Fibroblast of lung (primary cell): ENCODE measurements around the gene ASB11. TPM values are rescaled to one million over a fixed set of nuclear protein-coding genes. Genes with fewer than 3 reads are reported as not detected.
A peak's percentile ranks its signal among the peaks of the same experiment; 100 is the strongest.

Source experiments
- DNase-seq, 2 donors: peaks; one replicate each; pipeline versions ENCODE4 v3.0.0 to v3.0.0-alpha.2; 2010; ENCODE audit warnings: low read depth in 2 of 2
- H2AFZ ChIP-seq: 2 replicates; pipeline ENCODE4 v1.5.1; 2012; ENCODE audit warnings: low read length, control low read depth, inconsistent platforms
- H3K27ac ChIP-seq: 2 replicates; pipeline ENCODE4 v1.5.1; 2011; ENCODE audit warnings: low read length, control low read depth; ENCODE audit not compliant: insufficient read depth
- H3K27me3 ChIP-seq: 2 replicates; pipeline ENCODE4 v1.5.1; 2011; ENCODE audit warnings: mild to moderate bottlenecking, low read length; ENCODE audit not compliant: control insufficient read depth, insufficient read depth
- H3K36me3 ChIP-seq: 2 replicates; pipeline ENCODE4 v1.5.1; 2011; ENCODE audit warnings: low read length; ENCODE audit not compliant: control insufficient read depth, insufficient read depth
- H3K4me1 ChIP-seq: 2 replicates; pipeline ENCODE4 v1.5.1; 2011; ENCODE audit warnings: low read length; ENCODE audit not compliant: control insufficient read depth, insufficient read depth; ENCODE audit errors: extremely low read depth
- H3K4me2 ChIP-seq: 2 replicates; pipeline ENCODE4 v1.5.1; 2011; ENCODE audit warnings: low read length, control low read depth; ENCODE audit not compliant: insufficient read depth; ENCODE audit errors: extremely low read depth
- H3K4me3 ChIP-seq, 4 experiments: fragments of 200-600 bp in 1 of 4; sonication (generic) in 1 of 4; replicated peaks in 1 of 4; 2 replicates each; pipeline ENCODE4 v1.5.1; 2011 to 2016; ENCODE audit warnings: low read length in 4 of 4, low read depth in 3 of 4, mild to moderate bottlenecking in 3 of 4, control low read depth in 2 of 4, inconsistent platforms in 1 of 4, mixed read lengths in 1 of 4; ENCODE audit not compliant: insufficient read depth in 1 of 4; ENCODE audit errors: control extremely low read depth in 1 of 4
- H3K79me2 ChIP-seq: 2 replicates; pipeline ENCODE4 v1.5.1; 2012; ENCODE audit warnings: mild to moderate bottlenecking, low read length, inconsistent platforms; ENCODE audit not compliant: control insufficient read depth, insufficient read depth
- H3K9ac ChIP-seq: 2 replicates; pipeline ENCODE4 v1.5.1; 2011; ENCODE audit warnings: mild to moderate bottlenecking, low read length, control low read depth; ENCODE audit not compliant: insufficient read depth
- H3K9me3 ChIP-seq: 2 replicates; pipeline ENCODE4 v1.5.1; 2012; ENCODE audit warnings: low read depth, low read length; ENCODE audit not compliant: control insufficient read depth, insufficient read depth
- H4K20me1 ChIP-seq: 2 replicates; pipeline ENCODE4 v1.5.1; 2011; ENCODE audit warnings: low read length; ENCODE audit not compliant: control insufficient read depth, insufficient read depth; ENCODE audit errors: extremely low read depth
- CTCF ChIP-seq, 2 donors: IDR thresholded peaks in 1 of 2; conservative IDR thresholded peaks in 1 of 2; 1 replicate in 1 of 2; 2 replicates in 1 of 2; pipeline ENCODE4 v1.5.1; 2011 to 2012; ENCODE audit warnings: low read length in 2 of 2, control low read depth in 1 of 2, inconsistent platforms in 1 of 2, low read depth in 1 of 2, mild to moderate bottlenecking in 1 of 2
- EZH2 ChIP-seq: IDR thresholded peaks from 2 replicates; pipeline ENCODE4 v1.5.1; 2012; ENCODE audit warnings: low read length, control low read depth, mild to moderate bottlenecking; ENCODE audit errors: missing control alignments
- polyA plus RNA-seq, 2 donors: library from polyadenylated mRNA; depleted of rRNA in 1 of 2; stranded (reverse) in 1 of 2; unstranded in 1 of 2; fragments of >200 nt; gene quantifications; 2 replicates each; pipeline ENCODE4 v1.2.1, GENCODE V29; 2011 to 2012; ENCODE audit warnings: missing spikeins in 1 of 2
- total RNA-seq: library from RNA; depleted of rRNA; stranded (reverse); fragments of >200 nt; gene quantifications from 2 replicates; pipeline ENCODE4 v1.2.1, GENCODE V29; 2014

The ASB11 gene
- total and polyA plus RNA-seq, 2 donors (not counting 1 experiment from before 2014, with no cell fraction given), result not detected

GRCh38 chrX:15269618-15270521 is 45.6 kb downstream of the ASB11 start, which contains the start of gene ASB9:
ASB9 (minus strand) TSS chrX:15270083; CDS start chrX:15269874, 209 bp downstream.
- H3K4me2 ChIP-seq, result no peak within 1 kb of the TSS
- TF ChIP-seq EZH2, result no peak
- TF ChIP-seq CTCF (conservative IDR thresholded peaks at IDR 0.05 in 1 of 2, IDR thresholded peaks at IDR 0.05 in 1 of 2; ENCODE audit: low read depth in 1 of 2, low read length in 2 of 2), result no peak
- no peaks in the 10 kb centered on the region for H3K79me2 ChIP-seq
- H3K9me3 ChIP-seq, result no peaks in the 10 kb centered on the region
- no peaks in the 10 kb centered on the region for H4K20me1 ChIP-seq
- no peak within 1 kb of the TSS for H3K27ac ChIP-seq
- DNase-seq, result peak; percentile 19 to 27
- no peaks in the 10 kb centered on the region for H3K36me3 ChIP-seq
- no peak within 1 kb of the TSS for H2AFZ ChIP-seq
- no peak within 1 kb of the TSS for H3K9ac ChIP-seq
- H3K4me1 ChIP-seq, result no peaks in the 10 kb centered on the region
- no peak within 1 kb of the TSS for H3K4me3 ChIP-seq
- H3K27me3 ChIP-seq, result no peaks in the 10 kb centered on the region

DNA sequence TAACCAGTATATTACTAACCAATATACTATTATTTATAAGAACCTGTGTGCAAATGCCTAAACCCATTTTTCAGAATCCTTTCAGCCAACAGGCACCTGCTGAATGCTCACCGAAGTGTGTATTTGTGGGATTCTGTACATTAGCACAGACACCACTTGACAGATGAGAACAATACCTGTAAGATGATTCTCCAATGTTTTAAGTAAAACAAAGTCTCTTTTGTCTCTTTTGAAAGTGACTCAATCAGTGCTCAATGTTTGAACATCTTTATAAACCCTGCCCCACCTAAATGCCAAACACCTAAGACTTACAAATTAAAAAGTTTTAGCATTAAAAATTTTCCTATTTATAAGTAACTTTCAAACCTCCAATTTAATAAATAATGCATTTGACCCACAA is 46.3 kb downstream of the ASB11 start:
- no peaks in the 10 kb centered on the region for H3K27me3 ChIP-seq
- H3K79me2 ChIP-seq, result no peaks in the 10 kb centered on the region
- no peaks in the 10 kb centered on the region for H3K4me1 ChIP-seq
- TF ChIP-seq EZH2 (no peak), CTCF (conservative IDR thresholded peaks at IDR 0.05 in 1 of 2, IDR thresholded peaks at IDR 0.05 in 1 of 2; ENCODE audit: low read depth in 1 of 2, low read length in 2 of 2) (no peak)
- no peak overlapping the region for H2AFZ ChIP-seq
- no peak for DNase-seq
- no peaks in the 10 kb centered on the region for H4K20me1 ChIP-seq
- H3K4me3 ChIP-seq, result no peak overlapping the region
- no peak overlapping the region for H3K4me2 ChIP-seq
- no peak overlapping the region for H3K27ac ChIP-seq
- H3K9me3 ChIP-seq, result no peaks in the 10 kb centered on the region
- no peak overlapping the region for H3K9ac ChIP-seq
- no peaks in the 10 kb centered on the region for H3K36me3 ChIP-seq

DNA sequence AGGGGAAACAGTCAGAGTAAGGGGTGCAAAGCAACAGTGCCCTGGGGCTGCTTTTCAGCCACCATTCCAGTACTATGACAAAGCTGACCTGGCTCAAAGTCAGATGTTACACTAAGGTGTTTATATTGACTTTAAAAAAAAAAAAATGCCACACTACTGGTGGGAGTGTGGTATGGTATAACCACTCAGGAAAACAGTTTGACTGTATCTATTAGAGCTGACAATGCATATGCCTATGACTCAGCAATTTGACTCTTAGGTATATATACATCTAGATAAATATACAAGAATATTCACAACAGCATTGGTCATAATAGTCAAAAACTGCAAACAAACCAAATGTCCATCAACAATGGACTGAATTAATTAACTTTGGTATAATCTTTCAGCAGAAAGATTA is 60.6 kb downstream of the ASB11 start:
- no peak for DNase-seq
- no peaks in the 10 kb centered on the region for H3K9me3 ChIP-seq
- H2AFZ ChIP-seq, result no peak overlapping the region
- H3K36me3 ChIP-seq, result no peaks in the 10 kb centered on the region
- H3K4me3 ChIP-seq, result no peak overlapping the region
- no peaks in the 10 kb centered on the region for H3K79me2 ChIP-seq
- no peak overlapping the region for H3K4me2 ChIP-seq
- H3K27ac ChIP-seq, result no peak overlapping the region
- H4K20me1 ChIP-seq, result no peaks in the 10 kb centered on the region
- H3K9ac ChIP-seq, result no peak overlapping the region
- no peak for TF ChIP-seq CTCF (conservative IDR thresholded peaks at IDR 0.05 in 1 of 2, IDR thresholded peaks at IDR 0.05 in 1 of 2; ENCODE audit: low read depth in 1 of 2, low read length in 2 of 2)
- no peak for TF ChIP-seq EZH2
- H3K27me3 ChIP-seq, result no peaks in the 10 kb centered on the region
- H3K4me1 ChIP-seq, result no peaks in the 10 kb centered on the region
